ENCODE measurements around the gene ZCCHC7. TPM values are rescaled to one million over a fixed set of nuclear protein-coding genes. Genes with fewer than 3 reads are reported as not detected.

The ZCCHC7 gene
- total RNA-seq, 2 donors from 2014 or later = 16.1 to 19.1 TPM

GRCh38 chr9:37236822-37237221 is 116.4 kb downstream of the ZCCHC7 start:
- intact Hi-C loops (cut with DNase I, micrococcal nuclease) = no loop called here
- ATAC-seq (no peak), DNase-seq (no peak)

- ATAC-seq (no peak), DNase-seq (no peak)
These were observed 117.7 kb downstream of the ZCCHC7 start for GRCh38 chr9:37238122-37238521.

GRCh38 chr9:37239224-37239859 is 119.0 kb downstream of the ZCCHC7 start:
- intact Hi-C loops (cut with DNase I, micrococcal nuclease) = no loop called here
- no peak for DNase-seq
- no peak for ATAC-seq

More at GRCh38 chr9:37238122-37238521, 117.7 kb downstream of the ZCCHC7 start:
- intact Hi-C loops (cut with DNase I, micrococcal nuclease) = no loop called here

- ATAC-seq (no peak), DNase-seq (no peak)
- intact Hi-C loops (cut with DNase I, micrococcal nuclease) = no loop called here
These were observed 119.5 kb downstream of the ZCCHC7 start for GRCh38 chr9:37239921-37240320.

- DNase-seq (no peak), ATAC-seq (no peak)
- intact Hi-C loops (cut with DNase I, micrococcal nuclease) = no loop called here
These were observed 121.0 kb downstream of the ZCCHC7 start for GRCh38 chr9:37241340-37241739.

GRCh38 chr9:37242089-37242488 is 121.7 kb downstream of the ZCCHC7 start:
- intact Hi-C loops (cut with DNase I, micrococcal nuclease) = no loop called here
- ATAC-seq = no peak
- no peak for DNase-seq

- no peak for ATAC-seq
These were observed 123.4 kb downstream of the ZCCHC7 start for GRCh38 chr9:37243588-37244345.

GRCh38 chr9:37246826-37247225 is 126.5 kb downstream of the ZCCHC7 start:
- intact Hi-C loops (cut with DNase I, micrococcal nuclease) = no loop called here
- ATAC-seq (no peak), DNase-seq (no peak)

More at GRCh38 chr9:37243588-37244345, 123.4 kb downstream of the ZCCHC7 start:
- intact Hi-C loops (cut with DNase I, micrococcal nuclease) = no loop called here
- no peak for DNase-seq

GRCh38 chr9:37248651-37249163 is 128.3 kb downstream of the ZCCHC7 start:
- intact Hi-C loops (cut with DNase I, micrococcal nuclease) = no loop called here
- no peak for ATAC-seq
- no peak for DNase-seq

GRCh38 chr9:37251452-37251851 is 131.1 kb downstream of the ZCCHC7 start:
- ATAC-seq = no peak
- intact Hi-C loops (cut with DNase I, micrococcal nuclease) = no loop called here
- no peak for DNase-seq

- no peak for ATAC-seq
These were observed 133.1 kb downstream of the ZCCHC7 start for GRCh38 chr9:37253377-37253937.

GRCh38 chr9:37255187-37255586 is 134.8 kb downstream of the ZCCHC7 start:
- DNase-seq (no peak), ATAC-seq (no peak)
- intact Hi-C loops (cut with DNase I, micrococcal nuclease) = no loop called here

More at GRCh38 chr9:37253377-37253937, 133.1 kb downstream of the ZCCHC7 start:
- no peak for DNase-seq
- intact Hi-C loops (cut with DNase I, micrococcal nuclease) = no loop called here

- no peak for ATAC-seq
- DNase-seq = no peak
- intact Hi-C loops (cut with DNase I, micrococcal nuclease) = no loop called here
These were observed 135.8 kb downstream of the ZCCHC7 start for GRCh38 chr9:37255944-37256862.

- no peak for DNase-seq
- intact Hi-C loops (cut with DNase I, micrococcal nuclease) = no loop called here
- no peak for ATAC-seq
These were observed 139.6 kb downstream of the ZCCHC7 start for GRCh38 chr9:37259951-37260350.

- intact Hi-C loops (cut with DNase I, micrococcal nuclease) = no loop called here
- ATAC-seq (no peak), DNase-seq (no peak)
These were observed 142.0 kb downstream of the ZCCHC7 start for GRCh38 chr9:37262410-37262809.

GRCh38 chr9:37264539-37264938 is 144.2 kb downstream of the ZCCHC7 start:
- peak; percentile 61 for ATAC-seq
- intact Hi-C loops (cut with DNase I, micrococcal nuclease) = no loop called here
- no peak for DNase-seq

GRCh38 chr9:37266630-37267029 is 146.3 kb downstream of the ZCCHC7 start:
- no peak for ATAC-seq
- intact Hi-C loops (cut with DNase I, micrococcal nuclease) = no loop called here
- DNase-seq = no peak

GRCh38 chr9:37269221-37269620 is 148.8 kb downstream of the ZCCHC7 start:
- no peak for ATAC-seq
- intact Hi-C loops (cut with DNase I, micrococcal nuclease) = no loop called here
- no peak for DNase-seq

GRCh38 chr9:37271679-37272078 is 151.3 kb downstream of the ZCCHC7 start:
- ATAC-seq (no peak), DNase-seq (no peak)
- intact Hi-C loops (cut with DNase I, micrococcal nuclease) = no loop called here
